Spleen (tissue), 7 donors: ENCODE data around the gene DISP2.

ENCODE experiments used
- POLR2A ChIP-seq, 3 donors: fragments of 450-650 bp; IDR thresholded peaks; one replicate each; pipeline ENCODE4 v1.5.1; 2017; ENCODE audit warnings: antibody characterized with exemption in 3 of 3, mild to moderate bottlenecking in 1 of 3
- POLR2AphosphoS5 ChIP-seq, 3 donors: sonication (generic); formaldehyde crosslinking; IDR thresholded peaks; one replicate each; pipeline ENCODE4 v1.5.1; 2017; ENCODE audit warnings: antibody characterized with exemption in 3 of 3
- TF ChIP-seq, protein P1 (sequence below), 11 experiments: fragments of 200-600 bp in 7 of 11; fragments of 450-650 bp in 4 of 11; sonication (generic) in 4 of 11; IDR thresholded peaks in 8 of 11; conservative IDR thresholded peaks in 3 of 11; 1 replicate in 7 of 11; 2 replicates in 4 of 11; pipeline versions ENCODE4 v1.4.0 to v1.8.0; 2016 to 2021; ENCODE audit warnings: antibody characterized with exemption in 11 of 11, inconsistent platforms in 4 of 11, mild to moderate bottlenecking in 1 of 11
- donor health status: DM: no; HTN: no; CAD: no; lungs with moderate emphysema.
- donor health status: DM: no; HTN: no; CAD: no.
- donor health status: DM: no; HTN: no; CAD: no.

GRCh38 chr15:40409366-40409765, 51.3 kb downstream of the DISP2 start:
- TF ChIP-seq, protein P1, sequence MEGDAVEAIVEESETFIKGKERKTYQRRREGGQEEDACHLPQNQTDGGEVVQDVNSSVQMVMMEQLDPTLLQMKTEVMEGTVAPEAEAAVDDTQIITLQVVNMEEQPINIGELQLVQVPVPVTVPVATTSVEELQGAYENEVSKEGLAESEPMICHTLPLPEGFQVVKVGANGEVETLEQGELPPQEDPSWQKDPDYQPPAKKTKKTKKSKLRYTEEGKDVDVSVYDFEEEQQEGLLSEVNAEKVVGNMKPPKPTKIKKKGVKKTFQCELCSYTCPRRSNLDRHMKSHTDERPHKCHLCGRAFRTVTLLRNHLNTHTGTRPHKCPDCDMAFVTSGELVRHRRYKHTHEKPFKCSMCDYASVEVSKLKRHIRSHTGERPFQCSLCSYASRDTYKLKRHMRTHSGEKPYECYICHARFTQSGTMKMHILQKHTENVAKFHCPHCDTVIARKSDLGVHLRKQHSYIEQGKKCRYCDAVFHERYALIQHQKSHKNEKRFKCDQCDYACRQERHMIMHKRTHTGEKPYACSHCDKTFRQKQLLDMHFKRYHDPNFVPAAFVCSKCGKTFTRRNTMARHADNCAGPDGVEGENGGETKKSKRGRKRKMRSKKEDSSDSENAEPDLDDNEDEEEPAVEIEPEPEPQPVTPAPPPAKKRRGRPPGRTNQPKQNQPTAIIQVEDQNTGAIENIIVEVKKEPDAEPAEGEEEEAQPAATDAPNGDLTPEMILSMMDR (IDR thresholded peaks at IDR 0.05 in 8 of 11, conservative IDR thresholded peaks at IDR 0.05 in 3 of 11): no peak
- no peak for TF ChIP-seq POLR2AphosphoS5 (IDR thresholded peaks at IDR 0.05)
- no peak for TF ChIP-seq POLR2A (IDR thresholded peaks at IDR 0.05)
